Stimulated activated memory B cell treated with anti-CD40 and anti-IgM and Interleukin-4, amounts not matched to agents 10 μg/mL and 1 μg/mL and 100 μg/mL, for 72 hours (primary cell): ENCODE measurements around the gene NT5C1A.

Experiments
- ATAC-seq: fragments of 150-1000 bp; cut with Tn5 transposase; 2 replicates; pipeline ENCODE4 v1.10.0; 2021
- H3K27ac Mint-ChIP-seq: one replicate; pipeline ENCODE4 v1.8.0; 2022; ENCODE audit warnings: mild to moderate bottlenecking, mixed read lengths
- H3K27me3 Mint-ChIP-seq: one replicate; pipeline ENCODE4 v1.8.0; 2022; ENCODE audit warnings: mixed read lengths
- H3K36me3 Mint-ChIP-seq: one replicate; pipeline ENCODE4 v1.8.0; 2022; ENCODE audit warnings: mixed read lengths
- H3K4me1 Mint-ChIP-seq: one replicate; pipeline ENCODE4 v1.8.0; 2022; ENCODE audit warnings: mixed read lengths
- H3K4me3 Mint-ChIP-seq: one replicate; pipeline ENCODE4 v1.8.0; 2022; ENCODE audit warnings: mild to moderate bottlenecking, moderate library complexity, mixed read lengths
- H3K9me3 Mint-ChIP-seq: one replicate; pipeline ENCODE4 v1.8.0; 2022; ENCODE audit warnings: mixed read lengths

The NT5C1A gene

DNA sequence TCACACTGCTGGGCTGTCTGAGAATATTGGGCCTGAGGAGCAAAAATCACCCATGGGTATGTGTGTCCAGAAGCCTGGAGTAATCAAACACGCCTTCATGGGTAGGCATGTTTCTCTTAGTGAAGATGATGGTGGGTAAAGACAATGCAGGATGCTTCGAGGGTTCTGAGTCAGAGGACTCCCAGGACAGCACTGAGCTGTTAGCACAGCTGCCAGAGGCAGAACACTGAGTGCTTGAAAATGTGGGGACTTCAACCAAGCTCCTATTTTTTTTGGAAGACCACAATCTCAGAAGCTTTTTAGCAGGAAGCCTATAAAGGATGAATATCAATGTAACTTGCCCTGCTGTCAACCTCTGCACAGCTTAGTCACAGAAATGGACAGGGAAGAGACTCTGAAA, 7.9 kb upstream of the NT5C1A start:
- Mint-ChIP-seq H3K4me1 (no peaks in the 10 kb centered on the region), H3K9me3 (no peaks in the 10 kb centered on the region), H3K4me3 (no peak overlapping the region), H3K27me3 (peaks cover 25% of the 10 kb centered on the region), H3K27ac (no peak overlapping the region), H3K36me3 (no peaks in the 10 kb centered on the region)
- ATAC-seq = no peak

DNA sequence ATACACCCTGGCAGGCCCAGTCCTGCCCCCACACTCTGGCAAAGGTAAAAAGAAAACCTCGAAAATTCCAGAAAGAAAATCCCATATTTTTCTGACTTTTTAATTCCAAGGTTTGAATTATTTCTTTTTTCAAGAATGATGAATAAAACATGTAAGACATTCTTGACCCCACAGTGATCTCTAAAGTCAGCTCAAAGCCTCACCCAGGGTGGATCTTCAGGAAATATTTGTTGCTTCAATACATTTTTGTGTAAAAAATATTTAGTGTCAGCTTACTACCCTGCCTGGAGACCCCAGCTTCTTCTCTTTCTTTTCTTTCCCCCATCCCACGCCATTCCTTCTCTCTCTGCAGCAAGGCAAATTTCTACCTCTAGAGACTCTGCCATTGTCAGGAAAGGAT, 7.0 kb upstream of the NT5C1A start:
- Mint-ChIP-seq H3K27ac (no peak overlapping the region), H3K9me3 (no peaks in the 10 kb centered on the region), H3K4me1 (no peaks in the 10 kb centered on the region), H3K36me3 (no peaks in the 10 kb centered on the region), H3K4me3 (no peak overlapping the region), H3K27me3 (peaks cover 17% of the 10 kb centered on the region)
- no peak for ATAC-seq

- H3K4me1 Mint-ChIP-seq = peaks cover under 1% of the 10 kb centered on the region
- H3K4me3 Mint-ChIP-seq = no peak overlapping the region
- peaks cover 10% of the 10 kb centered on the region for H3K27me3 Mint-ChIP-seq
- no peaks in the 10 kb centered on the region for H3K36me3 Mint-ChIP-seq
- H3K9me3 Mint-ChIP-seq = no peaks in the 10 kb centered on the region
- no peak for ATAC-seq
- H3K27ac Mint-ChIP-seq = no peak overlapping the region
Observed at GRCh38 chr1:39677645-39678044, 5.7 kb upstream of the NT5C1A start.

GRCh38 chr1:39676948-39677548, 5.1 kb upstream of the NT5C1A start:
- Mint-ChIP-seq H3K4me3 (no peak overlapping the region), H3K4me1 (peaks cover 6% of the 10 kb centered on the region), H3K36me3 (no peaks in the 10 kb centered on the region), H3K9me3 (no peaks in the 10 kb centered on the region), H3K27ac (no peak overlapping the region), H3K27me3 (peaks cover 10% of the 10 kb centered on the region)
- no peak for ATAC-seq

GRCh38 chr1:39675220-39675619, 3.3 kb upstream of the NT5C1A start:
- H3K9me3 Mint-ChIP-seq = no peaks in the 10 kb centered on the region
- H3K4me3 Mint-ChIP-seq = no peak overlapping the region
- ATAC-seq = no peak
- H3K36me3 Mint-ChIP-seq = no peaks in the 10 kb centered on the region
- H3K4me1 Mint-ChIP-seq = peaks cover 6% of the 10 kb centered on the region
- no peak overlapping the region for H3K27ac Mint-ChIP-seq
- H3K27me3 Mint-ChIP-seq = peaks cover 20% of the 10 kb centered on the region

DNA sequence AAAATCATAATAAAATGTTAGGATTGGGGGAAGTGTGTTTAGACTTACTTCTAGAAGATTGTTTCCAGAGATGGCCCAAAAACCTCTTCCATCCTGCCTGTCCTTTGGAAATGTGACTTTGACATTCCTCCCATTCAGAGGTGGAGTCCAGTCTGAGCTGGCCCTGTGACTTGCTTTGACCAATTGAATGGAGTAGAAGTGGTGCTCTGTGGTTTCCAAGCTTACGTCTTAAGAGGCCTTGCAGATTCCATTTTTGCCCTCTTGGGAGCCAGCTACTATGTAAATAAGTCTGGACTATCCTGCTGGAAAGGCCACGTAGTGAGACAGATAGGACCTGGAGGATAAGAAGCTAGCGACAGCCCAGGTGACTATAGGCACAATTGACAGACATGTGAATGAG, 1.3 kb upstream of the NT5C1A start:
- H3K9me3 Mint-ChIP-seq = no peaks in the 10 kb centered on the region
- no peak overlapping the region for H3K4me3 Mint-ChIP-seq
- H3K27ac Mint-ChIP-seq = no peak overlapping the region
- H3K27me3 Mint-ChIP-seq = peaks cover 40% of the 10 kb centered on the region
- H3K36me3 Mint-ChIP-seq = peaks cover 9% of the 10 kb centered on the region
- no peak for ATAC-seq
- H3K4me1 Mint-ChIP-seq = peaks cover 12% of the 10 kb centered on the region

DNA sequence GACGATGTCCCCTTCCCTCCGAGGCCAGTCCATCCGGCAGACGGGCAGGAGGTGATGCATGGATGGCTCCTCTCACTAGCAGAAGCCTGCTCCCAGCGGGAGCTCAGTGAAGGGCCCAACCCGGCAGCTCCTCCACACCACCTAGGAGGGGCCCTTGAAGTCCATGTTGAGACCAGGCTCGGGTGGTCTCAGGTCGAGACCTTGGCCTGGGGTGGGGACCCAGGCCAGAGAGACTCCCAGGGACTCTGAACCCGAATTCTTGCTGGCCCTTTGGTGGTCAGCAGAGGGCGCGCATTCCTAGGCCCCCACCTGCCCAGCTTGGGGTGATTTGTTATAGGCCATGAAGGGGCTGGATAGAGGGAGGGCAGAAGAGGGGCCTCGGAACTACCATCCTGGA, 642 bp upstream of the NT5C1A start:
- ATAC-seq = peak; percentile 45
- H3K27ac Mint-ChIP-seq = peak overlapping the region; percentile 40

GRCh38 chr1:39671433-39671792, 494 bp downstream of the NT5C1A start:
- H3K4me1 Mint-ChIP-seq = peaks cover 28% of the 10 kb centered on the region
- peak overlapping the region; percentile 40 for H3K27ac Mint-ChIP-seq
- peaks cover 9% of the 10 kb centered on the region for H3K36me3 Mint-ChIP-seq
- H3K4me3 Mint-ChIP-seq = peak overlapping the region; percentile 65
- H3K27me3 Mint-ChIP-seq = peaks cover 42% of the 10 kb centered on the region
- ATAC-seq = no peak
- no peaks in the 10 kb centered on the region for H3K9me3 Mint-ChIP-seq

More for the DNA sequence above, 642 bp upstream of the NT5C1A start:
- Mint-ChIP-seq H3K4me3 (peak overlapping the region; percentile 65), H3K36me3 (peaks cover 9% of the 10 kb centered on the region), H3K27me3 (peaks cover 42% of the 10 kb centered on the region), H3K9me3 (no peaks in the 10 kb centered on the region), H3K4me1 (peaks cover 16% of the 10 kb centered on the region)

DNA sequence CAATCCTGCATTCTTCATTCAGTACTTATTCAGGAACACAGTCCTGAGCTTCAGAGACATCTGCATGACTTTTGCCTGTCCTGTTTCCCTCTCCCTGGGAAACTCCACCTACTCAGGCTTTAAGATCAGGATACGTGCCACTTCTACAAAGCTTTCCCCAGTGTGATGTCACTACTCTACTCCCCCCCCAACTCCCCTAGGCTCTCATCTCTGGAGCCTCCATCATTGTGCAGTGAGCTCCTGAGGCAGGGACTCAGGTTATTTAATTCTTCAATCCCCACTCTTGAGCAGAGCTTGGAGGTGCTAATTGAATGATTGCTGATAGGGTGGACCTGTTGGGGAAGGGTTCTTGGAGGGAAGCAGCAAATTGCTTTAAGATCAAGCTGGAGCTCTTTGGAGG, 1.2 kb downstream of the NT5C1A start:
- Mint-ChIP-seq H3K4me3 (peak overlapping the region; percentile 65), H3K36me3 (peaks cover 9% of the 10 kb centered on the region)

DNA sequence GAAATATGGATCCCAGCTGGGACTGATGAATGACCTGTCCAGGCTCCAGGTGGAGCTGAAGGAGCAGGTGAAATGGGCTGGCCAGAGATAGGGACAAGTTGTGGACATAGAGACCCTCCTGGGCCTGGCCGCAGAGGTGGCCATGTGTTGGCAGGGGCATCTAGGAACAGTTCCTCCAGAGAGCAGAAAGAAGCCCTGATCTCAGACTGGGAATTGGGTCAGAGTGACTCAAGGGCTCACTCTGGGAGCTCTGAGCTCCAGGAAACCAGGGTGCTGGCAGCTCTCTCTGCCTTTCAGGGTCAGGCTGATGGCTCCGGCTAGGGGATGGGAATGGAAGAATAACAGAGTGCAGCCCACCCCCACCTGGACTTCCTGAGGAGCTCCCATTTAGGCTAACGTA, 3.0 kb downstream of the NT5C1A start:
- Mint-ChIP-seq H3K27me3 (peaks cover 42% of the 10 kb centered on the region), H3K27ac (no peak overlapping the region)
- no peak for ATAC-seq

More for the DNA sequence above, 1.2 kb downstream of the NT5C1A start:
- no peaks in the 10 kb centered on the region for H3K9me3 Mint-ChIP-seq
- H3K27ac Mint-ChIP-seq = no peak overlapping the region
- ATAC-seq = no peak
- H3K27me3 Mint-ChIP-seq = peaks cover 42% of the 10 kb centered on the region
- peaks cover 33% of the 10 kb centered on the region for H3K4me1 Mint-ChIP-seq

DNA sequence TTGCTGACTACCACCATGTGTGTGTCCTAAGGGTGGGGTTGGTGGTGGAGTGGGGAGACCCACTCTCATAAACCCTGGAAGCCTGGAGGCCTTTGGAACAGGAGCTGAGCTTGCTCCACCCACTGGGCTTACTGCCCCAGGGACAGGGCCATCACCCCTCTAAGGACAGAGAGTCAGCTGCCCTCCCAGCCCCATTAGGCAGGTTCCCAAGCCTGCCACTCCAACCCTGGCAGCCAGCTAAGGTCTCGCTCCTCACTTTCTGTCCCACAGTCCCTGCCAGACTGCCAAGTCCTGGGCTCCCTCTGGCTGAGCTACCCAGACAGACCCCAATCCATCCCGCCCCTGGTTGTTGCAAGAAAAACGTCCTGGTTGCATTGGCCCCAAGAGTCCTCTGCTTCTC, 3.8 kb downstream of the NT5C1A start:
- Mint-ChIP-seq H3K4me3 (no peak overlapping the region), H3K27ac (peak overlapping the region; percentile 34), H3K9me3 (no peaks in the 10 kb centered on the region), H3K4me1 (peaks cover 33% of the 10 kb centered on the region), H3K27me3 (peaks cover 42% of the 10 kb centered on the region), H3K36me3 (peaks cover 9% of the 10 kb centered on the region)
- ATAC-seq = no peak

More for the DNA sequence above, 3.0 kb downstream of the NT5C1A start:
- no peaks in the 10 kb centered on the region for H3K9me3 Mint-ChIP-seq
- H3K36me3 Mint-ChIP-seq = peaks cover 9% of the 10 kb centered on the region
- H3K4me1 Mint-ChIP-seq = peaks cover 33% of the 10 kb centered on the region
- H3K4me3 Mint-ChIP-seq = no peak overlapping the region

- peak overlapping the region; percentile 5 for H3K4me3 Mint-ChIP-seq
Observed at GRCh38 chr1:39666772-39667171, 5.1 kb downstream of the NT5C1A start.

GRCh38 chr1:39663559-39663958, 8.3 kb downstream of the NT5C1A start:
- Mint-ChIP-seq H3K9me3 (no peaks in the 10 kb centered on the region), H3K27ac (no peak overlapping the region), H3K4me3 (no peak overlapping the region), H3K27me3 (peaks cover 5% of the 10 kb centered on the region), H3K36me3 (peaks cover 3% of the 10 kb centered on the region), H3K4me1 (peaks cover 30% of the 10 kb centered on the region)
- ATAC-seq = no peak

More at GRCh38 chr1:39666772-39667171, 5.1 kb downstream of the NT5C1A start:
- Mint-ChIP-seq H3K27ac (peak overlapping the region; percentile 34), H3K9me3 (no peaks in the 10 kb centered on the region), H3K27me3 (peaks cover 32% of the 10 kb centered on the region), H3K36me3 (peaks cover 9% of the 10 kb centered on the region), H3K4me1 (peaks cover 36% of the 10 kb centered on the region)
- peak; percentile 94 for ATAC-seq

DNA sequence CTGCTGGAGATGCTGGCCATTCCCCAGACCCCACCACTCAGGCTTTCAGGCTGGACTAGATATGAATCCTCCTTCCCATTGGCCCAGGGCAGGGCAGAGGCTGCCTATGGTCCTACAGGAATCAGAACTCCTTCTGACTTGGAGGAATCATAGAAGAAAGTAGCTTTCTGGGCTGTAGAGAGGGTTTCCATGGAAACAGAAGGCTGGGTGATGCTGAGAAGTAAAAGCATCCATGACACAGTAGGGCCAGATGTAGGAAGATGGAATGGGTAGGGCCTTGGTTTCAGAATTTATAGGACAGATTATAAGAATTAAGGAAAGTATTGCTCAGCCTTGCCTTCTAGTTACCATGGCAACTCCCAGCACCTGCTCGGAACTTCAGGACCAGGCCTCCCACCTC, 9.0 kb downstream of the NT5C1A start:
- Mint-ChIP-seq H3K27me3 (no peaks in the 10 kb centered on the region), H3K36me3 (no peaks in the 10 kb centered on the region), H3K9me3 (no peaks in the 10 kb centered on the region), H3K4me1 (peaks cover 33% of the 10 kb centered on the region), H3K27ac (no peak overlapping the region), H3K4me3 (no peak overlapping the region)
- no peak for ATAC-seq

DNA sequence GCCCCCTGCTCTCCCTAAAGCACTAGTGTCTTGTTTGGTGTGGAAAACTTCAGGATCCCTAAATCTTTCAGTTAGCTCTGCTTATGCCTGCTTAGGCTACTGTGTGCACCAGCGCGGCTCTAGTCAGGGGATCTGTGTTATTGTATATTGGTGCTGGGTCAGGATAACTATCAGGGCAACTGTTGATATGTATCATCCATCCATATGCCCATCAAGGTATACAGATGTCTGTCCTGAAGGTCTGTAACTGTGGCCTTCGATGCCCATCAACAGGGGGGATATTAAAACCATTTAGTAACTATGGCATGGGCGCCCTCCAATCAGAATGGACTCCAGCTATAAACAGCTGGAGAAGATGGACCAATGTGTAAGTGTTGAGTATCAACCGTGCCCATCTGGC, 12.4 kb downstream of the NT5C1A start:
- H3K4me3 Mint-ChIP-seq = no peak overlapping the region
- no peaks in the 10 kb centered on the region for H3K9me3 Mint-ChIP-seq
- no peaks in the 10 kb centered on the region for H3K36me3 Mint-ChIP-seq

GRCh38 chr1:39659110-39659509, 12.8 kb downstream of the NT5C1A start:
- Mint-ChIP-seq H3K4me1 (peaks cover 23% of the 10 kb centered on the region), H3K36me3 (no peaks in the 10 kb centered on the region), H3K27me3 (peaks cover 5% of the 10 kb centered on the region), H3K27ac (no peak overlapping the region), H3K9me3 (no peaks in the 10 kb centered on the region), H3K4me3 (no peak overlapping the region)
- ATAC-seq = no peak

More for the DNA sequence above, 12.4 kb downstream of the NT5C1A start:
- peaks cover under 1% of the 10 kb centered on the region for H3K27me3 Mint-ChIP-seq
- no peak overlapping the region for H3K27ac Mint-ChIP-seq
- H3K4me1 Mint-ChIP-seq = peaks cover 23% of the 10 kb centered on the region
- no peak for ATAC-seq
